ENCODE results near the gene PACSIN1.

- TF ChIP-seq CTCF (IDR thresholded peaks at IDR 0.05; ENCODE audit: low read depth, low read length, missing input control) (no peak), ZBTB33 (IDR thresholded peaks at IDR 0.05) (no peak), SP1 (IDR thresholded peaks at IDR 0.05) (no peak), YY1 (IDR thresholded peaks at IDR 0.05) (no peak), RAD21 (IDR thresholded peaks at IDR 0.05) (no peak)
Measured at GRCh38 chr6:34490390-34491090, 24.7 kb downstream of the PACSIN1 start.
